H9 (cell line): ENCODE results near the gene UBA5. TPM values are rescaled to one million over a fixed set of nuclear protein-coding genes. Genes with fewer than 3 reads are reported as not detected.

Source experiments
- DNase-seq: peaks from one replicate; pipeline ENCODE4 v3.0.0-alpha.2; 2017
- H2AFZ ChIP-seq: one replicate; pipeline ENCODE4 v1.6.1; 2013; ENCODE audit warnings: mild to moderate bottlenecking, low read length, control low read depth, moderate library complexity
- H2AK5ac ChIP-seq: 2 replicates; pipeline ENCODE4 v1.6.1; 2013; ENCODE audit warnings: low read length, control low read depth, mixed read lengths; ENCODE audit not compliant: insufficient read length
- H2BK120ac ChIP-seq: one replicate; pipeline ENCODE4 v1.6.1; 2013; ENCODE audit warnings: low read depth, mild to moderate bottlenecking, low read length, control low read depth, inconsistent platforms; ENCODE audit not compliant: poor library complexity, severe bottlenecking
- H2BK12ac ChIP-seq: 2 replicates; pipeline ENCODE4 v1.6.1; 2013; ENCODE audit warnings: low read length, control low read depth, mixed read lengths, low read depth; ENCODE audit not compliant: insufficient read length
- H2BK15ac ChIP-seq: 2 replicates; pipeline ENCODE4 v1.6.1; 2013; ENCODE audit warnings: low read depth, low read length, control low read depth
- H2BK20ac ChIP-seq: one replicate; pipeline ENCODE4 v1.6.1; 2013; ENCODE audit warnings: low read depth, mild to moderate bottlenecking, low read length, control low read depth, inconsistent platforms; ENCODE audit not compliant: poor library complexity, severe bottlenecking
- H2BK5ac ChIP-seq: 2 replicates; pipeline ENCODE4 v1.6.1; 2013; ENCODE audit warnings: low read length, control low read depth, mixed read lengths; ENCODE audit not compliant: insufficient read length
- H3K14ac ChIP-seq: 2 replicates; pipeline ENCODE4 v1.6.1; 2013; ENCODE audit warnings: low read length, control low read depth; ENCODE audit not compliant: insufficient read depth
- H3K18ac ChIP-seq: 2 replicates; pipeline ENCODE4 v1.6.1; 2013; ENCODE audit warnings: low read depth, mild to moderate bottlenecking, mixed read lengths, low read length, control low read depth; ENCODE audit not compliant: insufficient read length
- H3K23ac ChIP-seq: 2 replicates; pipeline ENCODE4 v1.6.1; 2013; ENCODE audit warnings: low read length, control low read depth, mixed read lengths, low read depth; ENCODE audit not compliant: insufficient read length
- H3K23me2 ChIP-seq: 2 replicates; pipeline ENCODE4 v1.6.1; 2013; ENCODE audit warnings: low read depth, mild to moderate bottlenecking, mixed read lengths, low read length, control low read depth; ENCODE audit not compliant: insufficient read length, poor library complexity, severe bottlenecking
- H3K27ac ChIP-seq: 2 replicates; pipeline ENCODE4 v1.5.1; 2013; ENCODE audit warnings: low read length, control low read depth, mixed read lengths, low read depth; ENCODE audit not compliant: insufficient read length
- H3K27me3 ChIP-seq: 2 replicates; pipeline ENCODE4 v1.6.1; 2013; ENCODE audit warnings: low read length, control low read depth, inconsistent platforms; ENCODE audit not compliant: insufficient read depth
- H3K4ac ChIP-seq: 2 replicates; pipeline ENCODE4 v1.6.1; 2013; ENCODE audit warnings: low read depth, mild to moderate bottlenecking, control low read depth, inconsistent platforms, low read length, moderate library complexity
- H3K4me1 ChIP-seq: 2 replicates; pipeline ENCODE4 v1.6.1; 2013; ENCODE audit warnings: low read length, control low read depth, inconsistent platforms; ENCODE audit not compliant: insufficient read depth
- H3K4me2 ChIP-seq: 2 replicates; pipeline ENCODE4 v1.6.1; 2013; ENCODE audit warnings: low read length, control low read depth, mixed read lengths; ENCODE audit not compliant: insufficient read length, insufficient read depth
- H3K56ac ChIP-seq: 2 replicates; pipeline ENCODE4 v1.6.1; 2013; ENCODE audit warnings: low read depth, mild to moderate bottlenecking, mixed read lengths, low read length, control low read depth; ENCODE audit not compliant: insufficient read length
- H3K79me1 ChIP-seq: 2 replicates; pipeline ENCODE4 v1.6.1; 2013; ENCODE audit warnings: low read depth, mild to moderate bottlenecking, moderate library complexity, low read length, control low read depth, inconsistent platforms; ENCODE audit not compliant: insufficient read depth, poor library complexity, severe bottlenecking
- H3K79me2 ChIP-seq: 2 replicates; pipeline ENCODE4 v1.6.1; 2013; ENCODE audit warnings: low read length, control low read depth, inconsistent platforms; ENCODE audit not compliant: insufficient read depth
- H3K9ac ChIP-seq: 2 replicates; pipeline ENCODE4 v1.6.1; 2013; ENCODE audit warnings: low read length, control low read depth, mixed read lengths; ENCODE audit not compliant: insufficient read length; ENCODE audit errors: extremely low read depth
- H3K9me3 ChIP-seq: one replicate; pipeline ENCODE4 v1.6.1; 2013; ENCODE audit warnings: low read depth, low read length, inconsistent platforms; ENCODE audit not compliant: control insufficient read depth
- H3T11ph ChIP-seq: one replicate; pipeline ENCODE4 v1.6.1; 2013; ENCODE audit warnings: mild to moderate bottlenecking, low read length, control low read depth, inconsistent platforms
- H4K20me1 ChIP-seq: one replicate; pipeline ENCODE4 v1.6.1; 2013; ENCODE audit not compliant: control insufficient read depth, insufficient read length, insufficient read depth
- H4K5ac ChIP-seq: 2 replicates; pipeline ENCODE4 v1.6.1; 2013; ENCODE audit warnings: low read depth, mild to moderate bottlenecking, mixed read lengths, low read length, control low read depth; ENCODE audit not compliant: insufficient read length
- H4K8ac ChIP-seq: replicated peaks from 2 replicates; pipeline ENCODE4 v1.6.1; 2013; ENCODE audit warnings: low read length, control low read depth, mixed read lengths, low read depth; ENCODE audit not compliant: insufficient read length
- H4K91ac ChIP-seq: 2 replicates; pipeline ENCODE4 v1.6.1; 2013; ENCODE audit warnings: low read depth, mild to moderate bottlenecking, moderate library complexity, mixed read lengths, low read length, control low read depth; ENCODE audit not compliant: insufficient read length
- H3K27ac Mint-ChIP-seq, 3 experiments: 2 replicates in 2 of 3; 3 replicates in 1 of 3; pipeline ENCODE4 v1.8.0; 2020 to 2021; ENCODE audit warnings: mixed read lengths in 3 of 3, mild to moderate bottlenecking in 1 of 3, moderate library complexity in 1 of 3
- H3K27me3 Mint-ChIP-seq: 2 replicates; pipeline ENCODE4 v1.8.0; 2021; ENCODE audit warnings: low read depth, mild to moderate bottlenecking, moderate library complexity, mixed read lengths
- H3K36me3 Mint-ChIP-seq, 3 experiments: 2 replicates in 2 of 3; 3 replicates in 1 of 3; pipeline ENCODE4 v1.8.0; 2020 to 2021; ENCODE audit warnings: low read depth in 3 of 3, mixed read lengths in 3 of 3; ENCODE audit not compliant: insufficient read depth in 1 of 3
- H3K4me1 Mint-ChIP-seq, 2 experiments: 2 replicates each; pipeline ENCODE4 v1.8.0; 2020; ENCODE audit warnings: mixed read lengths in 2 of 2
- H3K4me3 Mint-ChIP-seq, 2 experiments: 2 replicates in 1 of 2; 3 replicates in 1 of 2; pipeline ENCODE4 v1.8.0; 2020 to 2021; ENCODE audit warnings: mild to moderate bottlenecking in 2 of 2, mixed read lengths in 2 of 2, moderate library complexity in 1 of 2
- H3K9me3 Mint-ChIP-seq, 2 experiments: 2 replicates in 1 of 2; 3 replicates in 1 of 2; pipeline ENCODE4 v1.8.0; 2020; ENCODE audit warnings: mild to moderate bottlenecking in 2 of 2, mixed read lengths in 2 of 2, moderate library complexity in 1 of 2
- WGBS: extraction: QIAGEN DNeasy Blood & Tissue Kit; methylation state at CpG from one replicate; pipeline ENCODE4 v1.1.7; 2013; ENCODE audit warnings: missing lambda C conversion rate, low lambda C conversion rate, mixed read lengths; ENCODE audit not compliant: insufficient read length; ENCODE audit errors: extremely low coverage; 5-methylcytosine and 5-hydroxymethylcytosine counted together
- total RNA-seq: library from RNA; stranded (reverse); gene quantifications from 2 replicates; pipeline ENCODE4 v1.2.1, GENCODE V29; 2021
- TF ChIP-seq, protein P1 (sequence below): fragments of 200-600 bp; sonication (generic); conservative IDR thresholded peaks from 3 replicates; pipeline ENCODE4 v1.8.0; 2021; ENCODE audit warnings: antibody characterized with exemption, mild to moderate bottlenecking

UBA5 gene
- total RNA-seq, 1 experiment from 2014 or later: 37.7 TPM

GRCh38 chr3:132657869-132658747 lies 2.0 kb upstream of the UBA5 start:
- H3K27me3 Mint-ChIP-seq: no peaks in the 10 kb centered on the region
- no peak overlapping the region for H4K91ac ChIP-seq
- H2AK5ac ChIP-seq: no peak overlapping the region
- no peak for DNase-seq
- no peaks in the 10 kb centered on the region for H4K20me1 ChIP-seq
- no peak overlapping the region for H3K27ac Mint-ChIP-seq
- H3K4me3 Mint-ChIP-seq: peak overlapping the region; percentile 95 to 98; a peak in 4 of 5 replicates
- H2BK15ac ChIP-seq: no peak overlapping the region
- H3K27me3 ChIP-seq: no peaks in the 10 kb centered on the region
- H2BK20ac ChIP-seq: no peak overlapping the region
- peaks cover 14 to 19% of the 10 kb centered on the region in 2 experiments for H3K4me1 Mint-ChIP-seq
- no peak overlapping the region for H3T11ph ChIP-seq
- H2BK120ac ChIP-seq: no peak overlapping the region
- no peaks in the 10 kb centered on the region for H3K36me3 Mint-ChIP-seq
- no peak overlapping the region for H4K5ac ChIP-seq
- no peak overlapping the region for H3K56ac ChIP-seq
- no peak overlapping the region for H3K4ac ChIP-seq
- peaks cover 12% of the 10 kb centered on the region for H3K23me2 ChIP-seq
- H3K79me1 ChIP-seq: no peaks in the 10 kb centered on the region
- WGBS: no CpG with 5 or more reads among the region's 8 CpGs
- no peak overlapping the region for H3K14ac ChIP-seq
- H3K9ac ChIP-seq: no peak overlapping the region
- H2BK5ac ChIP-seq: no peak overlapping the region
- no peak overlapping the region for H2BK12ac ChIP-seq
- H3K27ac ChIP-seq: no peak overlapping the region
- no peak overlapping the region for H3K18ac ChIP-seq
- TF ChIP-seq, protein P1, sequence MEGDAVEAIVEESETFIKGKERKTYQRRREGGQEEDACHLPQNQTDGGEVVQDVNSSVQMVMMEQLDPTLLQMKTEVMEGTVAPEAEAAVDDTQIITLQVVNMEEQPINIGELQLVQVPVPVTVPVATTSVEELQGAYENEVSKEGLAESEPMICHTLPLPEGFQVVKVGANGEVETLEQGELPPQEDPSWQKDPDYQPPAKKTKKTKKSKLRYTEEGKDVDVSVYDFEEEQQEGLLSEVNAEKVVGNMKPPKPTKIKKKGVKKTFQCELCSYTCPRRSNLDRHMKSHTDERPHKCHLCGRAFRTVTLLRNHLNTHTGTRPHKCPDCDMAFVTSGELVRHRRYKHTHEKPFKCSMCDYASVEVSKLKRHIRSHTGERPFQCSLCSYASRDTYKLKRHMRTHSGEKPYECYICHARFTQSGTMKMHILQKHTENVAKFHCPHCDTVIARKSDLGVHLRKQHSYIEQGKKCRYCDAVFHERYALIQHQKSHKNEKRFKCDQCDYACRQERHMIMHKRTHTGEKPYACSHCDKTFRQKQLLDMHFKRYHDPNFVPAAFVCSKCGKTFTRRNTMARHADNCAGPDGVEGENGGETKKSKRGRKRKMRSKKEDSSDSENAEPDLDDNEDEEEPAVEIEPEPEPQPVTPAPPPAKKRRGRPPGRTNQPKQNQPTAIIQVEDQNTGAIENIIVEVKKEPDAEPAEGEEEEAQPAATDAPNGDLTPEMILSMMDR: no peak
- no peak overlapping the region for H4K8ac ChIP-seq
- H3K4me1 ChIP-seq: no peaks in the 10 kb centered on the region
- H3K23ac ChIP-seq: no peak overlapping the region
- no peaks in the 10 kb centered on the region for H3K9me3 ChIP-seq
- H2AFZ ChIP-seq: no peak overlapping the region
- H3K9me3 Mint-ChIP-seq: no peaks in the 10 kb centered on the region
- H3K4me2 ChIP-seq: no peak overlapping the region
- H3K79me2 ChIP-seq: peaks cover 4% of the 10 kb centered on the region; the same call in 1 of the 2 replicates
